ENCODE results near the gene SLC4A8. TPM values are rescaled to one million over a fixed set of nuclear protein-coding genes. Genes with fewer than 3 reads are reported as not detected.

Gene SLC4A8
- polyA plus RNA-seq, 1 experiment = 6.6 TPM

- ChIA-PET CTCF (no interaction called here), POLR2A (no interaction called here)
- no peak for TF ChIP-seq CTCF (IDR thresholded peaks at IDR 0.05; ENCODE audit: low read depth, low read length)
- H3K9me3 ChIP-seq (ENCODE audit: control insufficient read depth, insufficient read depth, low read length) = no peaks in the 10 kb centered on the region
- H3K27ac ChIP-seq (ENCODE audit: low read depth, low read length) = no peak overlapping the region
- H3K27me3 ChIP-seq (ENCODE audit: control insufficient read depth, insufficient read depth, low read length) = no peaks in the 10 kb centered on the region
- no peak overlapping the region for H3K4me3 ChIP-seq (ENCODE audit: low read depth, low read length)
- no peak for DNase-seq (ENCODE audit: low read depth, low spot score)
Measured at GRCh38 chr12:51379571-51379970, 45.1 kb upstream of the SLC4A8 start.

DNA sequence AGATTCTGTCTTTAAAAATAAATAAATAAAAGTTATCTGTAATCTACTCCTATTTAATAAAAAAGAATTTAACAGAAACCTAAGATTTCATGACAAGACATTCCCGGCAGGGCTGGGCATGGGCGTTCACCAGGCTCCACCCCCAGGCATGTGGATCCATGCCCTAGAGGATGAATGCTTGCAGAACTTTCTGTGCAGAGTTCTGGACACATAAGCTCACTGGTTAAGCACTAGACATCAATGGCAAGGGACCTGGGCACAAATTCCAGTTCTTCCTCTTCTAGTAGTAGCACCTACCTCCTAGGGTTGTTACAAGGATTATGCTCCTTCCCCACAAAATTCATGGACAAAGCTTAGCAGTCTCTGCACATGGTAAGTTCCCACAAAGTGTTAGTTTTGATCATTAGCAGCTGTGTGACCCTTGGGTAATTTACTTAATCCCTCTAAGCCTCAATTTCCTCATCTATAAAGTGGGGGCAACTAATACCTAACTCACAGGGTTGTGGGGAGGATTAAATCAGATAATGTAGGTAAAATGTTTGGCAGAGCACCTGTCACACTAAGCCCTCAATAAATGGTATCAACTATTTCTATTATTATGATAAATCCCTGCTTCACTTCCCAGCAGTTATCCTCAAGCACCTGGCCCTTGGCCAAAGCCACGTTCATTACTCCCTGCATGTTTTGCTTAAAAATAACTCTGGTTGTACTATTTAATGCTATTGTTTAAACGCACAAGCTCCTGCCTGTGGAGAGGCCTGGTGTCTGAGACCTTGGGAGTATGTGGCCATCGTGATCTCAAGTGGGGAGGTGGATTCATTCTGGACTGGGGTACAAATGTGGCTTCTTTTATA, 43.2 kb upstream of the SLC4A8 start:
- DNase-seq (ENCODE audit: low read depth, low spot score) = peak; percentile 34
- Histone ChIP-seq H3K9me3 (ENCODE audit: control insufficient read depth, insufficient read depth, low read length) (no peaks in the 10 kb centered on the region), H3K4me3 (ENCODE audit: low read depth, low read length) (no peak overlapping the region), H3K27ac (ENCODE audit: low read depth, low read length) (no peak overlapping the region), H3K27me3 (ENCODE audit: control insufficient read depth, insufficient read depth, low read length) (no peaks in the 10 kb centered on the region)
- CTCF ChIA-PET = no interaction called here
- no peak for TF ChIP-seq CTCF (IDR thresholded peaks at IDR 0.05; ENCODE audit: low read depth, low read length)
- POLR2A ChIA-PET = interaction anchor here (1.5 kb wide), 1 partner anchor 10 kb away, joined by 5 read pairs; no protein-coding TSS in a partner anchor

DNA sequence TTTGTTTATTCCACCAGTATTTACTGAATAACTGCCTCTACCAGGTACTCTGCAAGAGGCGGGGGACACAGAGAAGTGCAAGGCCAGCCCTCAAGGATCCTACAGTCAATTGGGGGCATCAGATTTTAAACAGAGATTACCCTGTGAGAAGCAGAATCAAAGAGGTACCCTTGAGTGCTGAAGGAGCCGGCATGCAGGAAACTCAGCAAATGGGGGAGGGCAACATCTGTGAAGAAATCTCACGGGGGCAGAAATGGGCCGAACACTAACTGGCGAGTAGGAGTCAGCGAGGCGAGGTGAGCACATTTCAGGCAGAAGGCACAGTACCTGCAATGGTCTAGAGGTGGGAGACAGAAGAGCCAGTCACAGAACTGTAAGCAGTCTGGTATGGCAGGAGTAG, 42.5 kb upstream of the SLC4A8 start:
- ChIA-PET POLR2A (interaction anchor here (1.5 kb wide), 1 partner anchor 10 kb away, joined by 5 read pairs; no protein-coding TSS in a partner anchor), CTCF (no interaction called here)
- DNase-seq (ENCODE audit: low read depth, low spot score) = no peak
- no peak overlapping the region for H3K27ac ChIP-seq (ENCODE audit: low read depth, low read length)
- no peaks in the 10 kb centered on the region for H3K9me3 ChIP-seq (ENCODE audit: control insufficient read depth, insufficient read depth, low read length)
- no peak for TF ChIP-seq CTCF (IDR thresholded peaks at IDR 0.05; ENCODE audit: low read depth, low read length)
- H3K27me3 ChIP-seq (ENCODE audit: control insufficient read depth, insufficient read depth, low read length) = no peaks in the 10 kb centered on the region
- no peak overlapping the region for H3K4me3 ChIP-seq (ENCODE audit: low read depth, low read length)

GRCh38 chr12:51383269-51383905, 41.2 kb upstream of the SLC4A8 start:
- ChIA-PET POLR2A (interaction anchor here (1.1 kb wide), 1 partner anchor 12 kb away, joined by 4 read pairs; no protein-coding TSS in a partner anchor), CTCF (no interaction called here)
- no peak for TF ChIP-seq CTCF (IDR thresholded peaks at IDR 0.05; ENCODE audit: low read depth, low read length)
- Histone ChIP-seq H3K9me3 (ENCODE audit: control insufficient read depth, insufficient read depth, low read length) (no peaks in the 10 kb centered on the region), H3K27me3 (ENCODE audit: control insufficient read depth, insufficient read depth, low read length) (no peaks in the 10 kb centered on the region), H3K4me3 (ENCODE audit: low read depth, low read length) (no peak overlapping the region), H3K27ac (ENCODE audit: low read depth, low read length) (no peak overlapping the region)
- DNase-seq (ENCODE audit: low read depth, low spot score) = no peak

GRCh38 chr12:51386351-51386750, 38.3 kb upstream of the SLC4A8 start:
- no peak for DNase-seq (ENCODE audit: low read depth, low spot score)
- POLR2A ChIA-PET = no interaction called here
- CTCF ChIA-PET = interaction anchor here (1.2 kb wide), 1 partner anchor 45 kb away, joined by 3 read pairs; no protein-coding TSS in a partner anchor

More at GRCh38 chr12:51386351-51386750, 38.3 kb upstream of the SLC4A8 start:
- TF ChIP-seq CTCF (IDR thresholded peaks at IDR 0.05; ENCODE audit: low read depth, low read length) = no peak
- no peak overlapping the region for H3K4me3 ChIP-seq (ENCODE audit: low read depth, low read length)
- H3K27ac ChIP-seq (ENCODE audit: low read depth, low read length) = no peak overlapping the region
- no peaks in the 10 kb centered on the region for H3K9me3 ChIP-seq (ENCODE audit: control insufficient read depth, insufficient read depth, low read length)
- H3K27me3 ChIP-seq (ENCODE audit: control insufficient read depth, insufficient read depth, low read length) = no peaks in the 10 kb centered on the region
